Iris pigment epithelial cell (primary cell): Measurements from ENCODE around the gene CALM3.
"Not testable (repeated sequence)": the region's sequence is repeated elsewhere in the genome, so short reads cannot be mapped to it uniquely, and the experiment has no call there.

Experiments used
- DNase-seq: peaks from one replicate; pipeline ENCODE4 v3.0.0-alpha.2; 2011; ENCODE audit warnings: low read depth

CALM3 gene

GRCh38 chr19:46615966-46616365 lies 14.8 kb downstream of the CALM3 start:
- no peak for DNase-seq

- peak; percentile 72 for DNase-seq
Measured at GRCh38 chr19:46616631-46617322, 15.6 kb downstream of the CALM3 start.

GRCh38 chr19:46617601-46618000 lies 16.5 kb downstream of the CALM3 start:
- no peak for DNase-seq

- DNase-seq: peak; percentile 59
Measured at GRCh38 chr19:46618670-46619231, 17.6 kb downstream of the CALM3 start.

- no peak for DNase-seq
Measured at GRCh38 chr19:46620267-46620666, 19.1 kb downstream of the CALM3 start.

GRCh38 chr19:46620716-46621115 lies 19.6 kb downstream of the CALM3 start:
- no peak for DNase-seq

- no peak for DNase-seq
Measured at GRCh38 chr19:46621191-46622117, 20.3 kb downstream of the CALM3 start.

GRCh38 chr19:46622118-46622446 lies 21.0 kb downstream of the CALM3 start:
- DNase-seq: no peak

GRCh38 chr19:46623915-46624502 lies 22.9 kb downstream of the CALM3 start:
- no peak for DNase-seq

GRCh38 chr19:46624958-46625661 lies 24.0 kb downstream of the CALM3 start, which contains the start of gene PTGIR:
Gene PTGIR (minus strand): TSS chr19:46625089. CDS start chr19:46624225, 864 bp downstream.
- peak; percentile 59 for DNase-seq

GRCh38 chr19:46625731-46626130 lies 24.6 kb downstream of the CALM3 start:
- no peak for DNase-seq

- DNase-seq: no peak
Measured at GRCh38 chr19:46626446-46626845, 25.3 kb downstream of the CALM3 start.

GRCh38 chr19:46628970-46629369 lies 27.8 kb downstream of the CALM3 start:
- not testable (repeated sequence) for DNase-seq

- DNase-seq: no peak
Measured at GRCh38 chr19:46629546-46630025, 28.5 kb downstream of the CALM3 start.

- DNase-seq: no peak
Measured at GRCh38 chr19:46630586-46631205, 29.6 kb downstream of the CALM3 start.

- DNase-seq: peak; percentile 73
Measured at GRCh38 chr19:46631481-46631880, 30.4 kb downstream of the CALM3 start.

GRCh38 chr19:46633130-46633529 lies 32.0 kb downstream of the CALM3 start:
- no peak for DNase-seq

GRCh38 chr19:46634045-46634655 lies 33.0 kb downstream of the CALM3 start:
- DNase-seq: peak; percentile 87

- no peak for DNase-seq
Measured at GRCh38 chr19:46634656-46635218, 33.6 kb downstream of the CALM3 start.
